Activated naive CD4-positive, alpha-beta T cell treated with Interleukin-2 at 50 U/mL for 16 hours (primary cell): ENCODE results near the gene MUL1.

Source experiments
- DNase-seq: peaks from one replicate; pipeline ENCODE4 v3.0.0-alpha.2; 2020

MUL1 gene

DNA sequence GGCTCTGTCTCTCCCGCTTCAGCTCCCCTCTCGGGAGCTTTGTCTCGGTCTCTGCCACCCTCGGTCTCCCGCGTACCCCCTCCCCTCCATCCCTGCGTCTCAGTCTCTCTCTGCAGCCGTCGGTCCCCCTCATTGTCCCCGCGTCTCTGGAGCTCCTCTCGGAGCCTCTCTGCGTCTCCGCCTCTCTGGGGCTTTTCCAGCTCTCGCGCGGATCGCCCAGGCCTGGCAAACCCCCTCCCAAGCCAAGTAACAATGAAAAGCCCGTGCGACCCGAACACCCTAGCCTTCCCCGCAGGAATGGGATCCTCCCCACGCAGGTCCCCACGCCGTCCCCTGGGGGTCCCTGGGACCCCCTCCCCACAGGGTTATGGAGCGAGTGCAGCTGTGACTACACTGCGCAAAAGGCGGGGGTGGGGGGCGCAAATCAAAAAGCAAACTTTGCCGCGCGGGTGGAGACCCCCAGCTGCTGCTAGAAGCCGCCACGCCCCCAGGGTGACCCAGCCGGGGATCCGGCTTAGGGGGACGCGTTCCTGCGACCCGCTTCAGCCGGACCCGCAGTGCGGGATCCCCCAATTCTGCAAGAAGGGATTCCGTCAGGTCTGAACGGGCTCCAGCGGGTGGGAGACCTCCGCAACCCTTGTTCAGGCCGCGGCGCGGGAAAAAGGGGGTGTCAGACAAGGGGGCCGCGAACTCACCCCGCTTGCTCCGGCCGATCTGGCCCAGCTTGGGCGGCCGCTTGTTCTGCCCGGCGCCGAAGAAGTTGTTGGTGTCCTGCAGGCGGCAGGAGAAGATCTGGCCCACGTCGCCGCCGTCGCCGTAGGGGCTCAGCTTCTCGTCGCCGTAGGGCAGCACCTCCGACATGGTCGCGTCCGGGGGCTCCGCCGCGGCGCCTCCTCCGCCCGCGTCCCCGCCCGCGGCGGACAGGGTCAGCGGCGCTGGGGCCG, 23.2 kb downstream of the MUL1 start:
- no peak for DNase-seq

DNA sequence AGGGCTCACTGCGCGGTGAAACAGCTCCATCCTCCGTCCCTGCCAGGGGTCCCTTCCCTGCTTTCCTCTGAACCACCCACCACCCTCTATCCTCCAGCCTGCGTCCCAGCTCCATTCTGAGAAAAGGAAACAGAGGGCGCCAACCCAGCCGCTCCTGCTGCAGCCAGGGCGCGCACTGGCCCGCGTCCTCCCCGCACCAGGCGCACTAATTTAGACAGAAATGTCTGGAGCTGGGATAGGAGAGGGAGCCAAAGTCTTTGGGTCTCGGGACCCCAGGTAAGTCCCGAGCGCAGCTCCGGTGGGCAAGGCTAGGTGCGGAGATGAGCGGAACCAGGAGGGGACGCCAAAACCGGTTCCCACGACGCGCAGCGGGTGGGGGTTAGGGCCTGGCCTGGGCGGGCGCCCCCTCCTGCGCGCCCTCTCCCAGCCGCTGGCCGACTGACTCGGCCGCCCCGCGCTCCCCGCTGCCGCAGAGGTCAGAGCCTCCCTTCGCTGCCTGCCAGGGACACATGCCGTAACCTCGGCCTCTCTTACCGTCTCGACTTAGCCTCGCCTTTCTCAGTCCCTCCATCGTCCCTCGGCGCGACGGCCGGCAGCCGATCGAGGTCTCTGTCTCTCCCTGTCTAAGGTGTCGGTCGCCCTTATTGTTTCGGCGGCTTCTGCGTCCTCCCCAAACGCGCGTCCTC, 24.0 kb downstream of the MUL1 start:
- DNase-seq: no peak

DNA sequence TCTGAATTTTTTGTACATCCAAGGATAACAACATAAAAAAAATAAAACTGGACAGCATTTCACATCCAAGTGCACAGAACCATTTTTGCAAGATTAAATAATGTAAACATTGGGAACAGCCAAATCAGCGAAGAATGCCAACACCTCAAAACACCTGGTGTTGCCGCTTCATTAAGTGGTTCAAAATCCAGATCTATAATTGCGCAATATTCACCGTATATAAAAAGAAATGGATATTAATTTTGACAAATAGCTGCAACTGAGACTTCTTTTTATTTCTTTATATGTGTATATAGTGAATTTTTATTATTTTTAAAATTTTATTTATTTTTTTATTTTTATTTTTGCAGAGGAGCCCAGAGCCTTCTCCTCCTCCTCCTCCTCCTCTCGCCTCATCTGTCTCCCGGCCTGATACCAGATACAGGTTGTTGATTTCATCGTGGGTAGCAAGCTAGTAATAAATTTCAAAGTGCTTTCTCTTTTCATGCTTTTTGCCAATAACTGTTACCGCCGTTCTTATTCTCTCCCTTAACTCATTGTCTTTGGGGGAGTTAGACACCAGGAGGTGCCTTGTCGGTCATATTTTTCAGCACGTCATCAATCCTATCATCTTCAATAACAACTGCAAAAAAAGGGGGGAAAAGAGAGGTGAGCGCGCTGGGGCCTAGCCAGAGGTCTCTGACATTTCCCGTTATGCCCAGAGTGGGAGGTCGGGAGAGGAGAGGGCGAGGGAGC, 24.7 kb downstream of the MUL1 start:
- DNase-seq: no peak

DNA sequence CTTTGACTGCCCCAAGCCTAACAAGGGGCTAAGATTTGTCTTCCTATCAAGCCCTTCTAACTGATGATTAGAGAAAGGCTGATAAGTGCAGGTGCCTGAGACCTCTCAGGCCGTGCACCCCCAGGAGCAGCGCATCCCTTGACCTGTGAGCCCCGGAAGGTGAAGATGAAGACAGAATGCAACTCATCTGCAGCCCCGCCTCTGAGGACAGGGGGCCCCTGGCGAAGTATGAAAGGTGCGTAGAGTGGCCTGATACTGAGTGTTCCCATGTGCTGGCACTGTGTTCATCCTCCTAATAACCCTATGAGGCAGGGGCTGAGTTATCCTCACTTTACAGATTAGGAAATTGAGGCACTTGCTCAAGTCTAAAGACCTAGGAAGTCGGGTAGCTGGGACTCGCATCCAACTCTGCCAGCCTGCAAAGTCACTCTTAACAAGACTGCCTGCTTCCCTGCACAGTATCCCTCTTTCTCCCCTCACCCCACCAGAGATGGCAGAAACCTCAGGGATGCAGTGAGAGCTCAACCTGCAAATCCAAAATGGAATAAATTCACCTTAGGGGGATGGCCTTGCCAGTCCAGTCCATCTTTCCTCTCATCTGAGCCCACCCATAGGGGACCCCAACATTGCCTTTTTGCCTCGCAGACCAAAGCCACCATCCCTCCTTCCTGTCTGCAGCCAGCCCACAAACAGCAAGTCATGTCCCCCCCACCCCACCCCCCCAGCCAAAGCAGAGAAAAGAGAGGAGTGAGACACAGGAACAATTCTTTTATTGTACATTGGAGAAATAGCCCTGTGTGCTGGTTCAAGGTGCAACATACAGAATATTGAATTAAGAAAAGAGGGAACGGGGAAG, 26.1 kb downstream of the MUL1 start:
- DNase-seq: no peak

DNA sequence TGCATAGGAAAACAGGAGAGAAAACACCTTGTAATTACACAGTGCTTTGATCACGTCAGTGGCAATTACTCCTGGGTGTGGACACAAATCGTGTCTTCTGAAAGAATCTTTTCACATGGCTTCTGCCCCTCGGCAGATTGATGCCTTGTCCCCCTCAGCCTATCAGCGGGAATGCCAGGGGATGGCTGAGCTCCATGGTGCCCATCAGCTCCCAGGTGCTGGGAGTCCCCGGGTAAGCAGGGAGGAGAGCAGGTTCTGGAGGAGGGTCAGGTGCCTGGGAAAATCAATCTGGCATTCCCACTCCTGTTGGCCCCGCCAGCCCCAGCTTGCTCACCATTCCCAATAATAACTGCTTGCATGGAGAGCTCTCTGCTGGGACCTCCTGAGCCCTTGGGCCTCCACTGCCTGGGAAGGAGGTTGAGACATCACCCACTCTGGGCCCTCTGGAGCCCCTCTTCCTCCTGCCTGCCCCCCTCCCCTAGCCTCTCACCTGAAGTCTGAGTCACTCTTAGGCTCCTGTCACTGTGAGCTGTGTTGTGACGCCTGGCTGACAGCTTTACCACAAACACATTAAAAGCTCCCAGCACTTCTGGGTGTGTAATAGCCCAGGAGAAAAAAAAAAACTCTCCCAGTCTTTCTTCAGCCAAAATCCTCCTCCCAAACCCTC, 26.9 kb downstream of the MUL1 start:
- no peak for DNase-seq

DNA sequence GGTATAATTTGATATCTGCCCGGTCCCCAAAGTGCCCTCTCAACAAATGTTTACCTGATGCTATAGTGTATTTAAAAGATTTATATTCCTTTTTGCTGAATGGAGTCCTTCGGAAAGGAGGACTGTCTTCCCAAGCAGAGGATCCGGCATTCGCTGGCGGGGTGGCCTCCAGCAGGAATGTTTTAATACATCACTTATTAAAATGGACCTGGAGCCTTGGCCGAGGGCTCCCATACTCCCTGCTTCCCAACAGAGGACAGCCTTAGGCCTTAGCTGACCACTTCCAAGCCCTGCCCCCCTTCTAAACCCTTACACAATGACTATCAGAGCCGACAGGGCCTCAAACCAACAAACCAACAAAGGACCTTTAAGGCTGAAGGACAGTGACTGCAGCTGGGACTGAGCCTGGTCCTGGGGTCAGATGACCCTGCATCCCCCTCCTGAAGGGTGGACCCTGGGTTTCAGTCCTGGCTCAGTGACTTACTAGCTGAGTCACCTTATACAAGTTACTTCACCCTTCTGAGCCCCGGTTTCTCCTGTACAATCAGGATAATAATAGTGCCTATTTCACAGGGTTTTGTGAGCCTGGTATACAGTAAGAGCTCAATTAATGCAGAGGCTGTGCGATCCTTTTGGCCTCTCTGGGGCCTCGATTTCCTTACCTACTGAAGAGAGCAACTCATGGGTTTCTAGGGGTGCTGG, 27.6 kb downstream of the MUL1 start:
- DNase-seq: no peak

DNA sequence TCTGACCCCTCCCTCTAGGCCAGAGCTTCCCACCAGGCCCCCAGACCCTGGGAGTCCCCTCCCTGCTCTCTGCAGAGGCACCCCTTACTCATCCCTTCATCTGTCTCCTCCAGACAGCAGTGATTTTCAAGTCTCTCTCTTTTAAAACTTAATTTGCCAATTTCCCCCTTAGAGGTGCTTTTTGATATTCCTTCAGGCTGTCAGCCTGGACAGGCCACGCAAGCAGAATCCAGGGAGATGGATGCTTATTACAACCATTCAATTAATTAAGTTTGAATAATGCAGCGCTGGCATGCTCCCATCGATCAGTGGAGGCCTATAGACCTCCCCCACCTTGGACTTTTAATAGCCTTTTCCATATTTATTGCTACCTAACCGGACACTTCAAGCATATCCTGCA, 28.1 kb downstream of the MUL1 start:
- DNase-seq: no peak

DNA sequence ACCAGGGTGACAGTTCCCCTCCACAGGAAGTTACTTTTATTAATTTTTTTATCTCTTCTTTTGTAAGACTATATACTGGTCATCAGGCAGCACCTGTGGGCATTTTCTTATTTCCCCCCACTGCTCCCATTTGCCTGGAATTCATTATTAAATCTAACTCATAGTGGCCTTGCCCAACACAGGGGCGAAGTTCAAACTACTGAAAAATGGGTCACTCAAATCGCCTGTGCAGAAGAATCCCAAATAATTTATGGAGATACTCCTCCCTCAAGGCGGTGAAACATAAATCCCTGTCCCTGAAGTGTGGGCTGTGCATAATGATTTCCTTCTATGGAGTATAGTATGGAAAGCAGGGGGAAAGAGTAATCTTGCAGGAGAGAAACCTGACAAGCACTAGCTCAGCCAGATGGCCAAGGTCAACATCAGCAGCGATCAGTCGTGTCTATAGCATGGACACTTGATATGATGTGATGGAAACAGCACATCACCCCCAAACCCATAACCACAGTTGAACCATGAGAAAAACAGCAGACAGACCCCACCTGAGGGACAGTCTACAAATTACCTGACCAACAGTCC, 29.8 kb downstream of the MUL1 start:
- DNase-seq: no peak

DNA sequence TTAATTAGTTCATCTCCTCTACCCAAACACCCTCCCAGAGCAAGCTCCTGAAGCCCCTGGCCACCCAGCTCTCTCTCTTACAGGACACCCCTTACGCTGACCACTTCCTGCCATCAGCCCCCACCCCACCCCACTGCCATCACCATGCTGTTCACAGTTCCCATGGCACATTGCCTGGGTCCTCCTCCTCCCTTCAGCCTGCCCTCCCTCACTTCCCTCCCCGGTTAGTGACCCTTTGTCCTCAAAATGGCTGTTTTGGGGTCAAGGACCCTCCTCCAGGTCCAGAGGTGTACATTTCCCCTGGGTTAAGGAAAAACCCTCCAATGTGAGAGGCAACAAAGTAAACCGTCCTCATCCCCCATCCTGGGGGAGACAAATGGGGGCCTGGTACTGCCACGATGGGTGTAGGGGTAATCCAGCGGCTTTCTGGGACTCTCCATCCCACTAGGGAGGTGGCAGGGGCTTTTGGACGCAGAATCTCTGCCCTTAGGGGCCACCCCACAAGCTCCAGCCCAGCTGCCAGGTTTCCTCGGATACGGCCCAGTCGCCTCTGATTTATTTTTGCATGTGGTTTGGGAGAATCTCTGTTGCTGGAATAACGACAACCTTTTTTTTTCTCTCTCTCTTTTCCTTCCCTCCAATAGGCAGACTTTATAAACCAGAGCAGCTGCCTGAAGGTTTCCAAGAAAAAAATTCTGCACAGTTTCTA, 30.4 kb downstream of the MUL1 start:
- DNase-seq: no peak

DNA sequence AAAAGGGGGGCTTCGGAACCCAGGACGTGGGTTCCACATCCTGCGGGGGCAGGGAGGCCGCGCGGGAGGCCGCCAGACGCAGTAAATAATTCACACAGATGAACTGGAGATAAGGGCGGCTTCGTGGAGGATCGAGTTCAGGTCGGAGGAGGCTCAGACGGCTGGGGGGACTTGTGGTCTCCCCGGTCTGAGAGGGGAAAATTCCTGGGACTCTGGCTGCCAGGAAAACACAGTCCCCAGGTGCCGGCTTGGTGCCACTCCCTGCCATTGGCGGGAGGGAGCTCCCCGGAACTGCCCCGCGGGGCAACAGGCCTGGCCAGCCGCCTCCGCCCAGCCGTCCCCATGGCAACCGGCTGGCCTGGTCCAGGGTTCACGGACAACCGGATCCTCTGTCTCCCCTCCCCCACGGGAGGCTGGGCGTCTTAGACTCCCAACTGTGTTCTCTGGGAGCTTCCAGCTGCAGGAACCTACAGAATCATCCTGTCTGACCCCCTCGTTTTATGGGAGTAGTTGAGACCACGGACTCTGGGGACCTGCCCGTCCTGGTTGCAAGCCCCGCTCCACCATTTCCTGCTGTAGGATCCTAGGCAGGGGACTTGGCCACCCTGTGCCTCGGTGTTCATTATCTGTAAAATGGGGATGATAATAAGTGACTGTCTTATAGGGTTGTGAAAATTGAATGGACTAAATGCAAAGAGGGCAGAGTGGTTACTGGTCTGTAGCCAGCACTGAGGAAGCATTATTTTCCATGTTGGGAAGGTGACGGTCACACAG, 31.5 kb downstream of the MUL1 start:
- no peak for DNase-seq

DNA sequence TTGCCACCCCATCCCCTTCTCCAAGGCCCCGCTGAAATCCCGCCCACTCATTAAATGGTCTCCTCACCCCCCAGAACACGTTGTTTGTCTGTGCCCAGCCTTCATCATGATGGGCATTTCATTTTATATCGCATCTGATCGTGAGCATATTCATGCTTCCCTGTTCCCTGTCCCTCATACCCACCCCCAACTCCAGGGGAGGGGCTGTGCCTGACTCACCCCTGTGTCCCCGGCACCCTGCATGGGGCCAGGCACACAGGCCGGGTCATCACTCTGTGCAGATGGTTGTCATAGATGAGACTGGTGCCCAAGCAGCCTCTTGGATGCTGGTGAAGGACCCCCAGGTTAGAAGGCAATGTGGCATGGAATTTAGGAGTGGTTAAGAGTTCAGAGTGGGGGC, 33.0 kb downstream of the MUL1 start:
- no peak for DNase-seq

DNA sequence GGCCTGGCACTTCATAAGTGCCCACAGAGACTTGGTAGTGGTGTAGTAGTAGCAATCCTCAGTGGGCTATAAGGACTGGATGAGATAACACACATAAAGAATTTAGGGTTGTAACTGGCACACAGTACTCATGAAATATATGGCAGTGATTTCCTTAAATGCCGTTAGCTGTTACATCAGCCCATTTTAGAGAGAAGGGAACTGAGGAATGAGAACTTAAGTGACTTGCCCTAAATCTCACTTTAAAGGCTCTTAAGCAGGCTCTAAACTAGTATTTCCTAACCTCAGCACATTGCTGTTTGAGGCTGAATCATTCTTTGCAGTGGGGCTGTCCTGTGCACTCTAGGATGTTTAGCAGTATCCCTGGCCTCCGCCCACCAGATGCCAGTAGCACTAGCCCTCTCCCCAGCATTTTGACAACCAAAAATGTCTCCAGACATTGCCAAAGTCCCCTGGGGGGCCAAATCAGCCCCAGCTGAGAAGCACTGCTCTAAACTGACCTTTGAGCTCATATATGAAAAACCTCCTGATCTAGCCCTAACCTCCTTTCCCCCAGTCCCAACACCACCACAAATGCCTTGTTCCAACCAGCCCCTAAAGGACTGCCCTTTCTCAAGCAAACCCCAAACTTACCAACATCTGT, 33.5 kb downstream of the MUL1 start:
- DNase-seq: no peak

DNA sequence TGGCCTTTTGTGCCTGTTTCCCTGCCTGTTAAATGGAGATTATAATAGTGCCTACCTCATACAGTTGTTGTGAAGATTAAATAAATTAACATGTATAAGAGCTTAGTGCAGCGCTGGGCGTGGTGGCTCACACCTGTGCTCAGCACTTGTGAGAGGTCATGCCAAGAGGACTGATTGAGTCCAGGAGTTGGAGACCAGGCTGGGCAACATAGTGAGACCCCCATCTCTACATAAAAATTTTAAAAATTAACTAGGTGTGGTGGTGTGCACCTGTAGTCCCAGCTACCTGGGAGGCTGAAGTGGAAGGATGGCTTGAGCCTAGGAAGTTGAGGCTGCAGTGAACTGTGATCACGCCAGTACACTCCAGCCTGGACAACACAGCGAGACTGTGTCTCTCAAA, 34.1 kb downstream of the MUL1 start:
- DNase-seq: no peak

DNA sequence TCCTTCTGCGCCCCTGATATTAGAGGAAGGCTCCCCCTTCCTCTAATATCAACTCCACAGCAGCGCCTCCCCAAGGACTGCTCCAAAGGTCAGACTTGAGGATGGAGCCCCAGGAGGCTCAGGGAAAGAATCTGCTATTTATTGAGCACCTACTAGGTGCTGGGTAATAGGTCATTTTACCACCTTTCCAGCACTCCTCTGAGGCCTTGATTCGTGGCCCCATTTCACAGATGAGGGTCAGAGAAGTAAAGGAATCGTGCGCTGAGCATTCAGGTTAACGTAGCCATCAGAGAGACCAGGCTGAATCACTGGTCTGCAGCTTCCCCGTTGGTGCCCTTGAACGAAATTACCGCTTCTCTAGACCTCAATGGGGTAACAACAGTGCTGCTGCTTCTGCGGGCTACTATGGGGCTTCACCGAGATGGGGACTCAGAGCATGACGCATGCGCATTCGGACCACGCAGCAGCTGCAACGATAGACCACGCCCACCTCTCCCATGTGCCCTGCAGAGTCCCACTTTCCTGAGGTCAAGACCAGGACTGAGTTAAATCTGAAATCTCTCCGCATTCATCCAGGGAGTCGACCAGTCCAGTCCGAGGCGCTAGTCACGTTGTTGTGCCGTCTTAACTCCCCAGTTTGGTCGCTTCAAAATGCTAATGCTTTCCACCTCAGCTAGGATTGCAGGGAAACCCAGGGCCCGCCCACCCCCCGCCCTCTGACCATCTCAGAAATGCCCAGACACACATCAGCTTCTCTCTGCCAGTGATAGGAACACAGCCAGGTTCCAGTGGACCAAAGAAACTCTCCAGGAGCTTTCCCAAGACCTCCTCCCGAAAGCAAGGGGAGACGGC, 34.9 kb downstream of the MUL1 start:
- DNase-seq: no peak

DNA sequence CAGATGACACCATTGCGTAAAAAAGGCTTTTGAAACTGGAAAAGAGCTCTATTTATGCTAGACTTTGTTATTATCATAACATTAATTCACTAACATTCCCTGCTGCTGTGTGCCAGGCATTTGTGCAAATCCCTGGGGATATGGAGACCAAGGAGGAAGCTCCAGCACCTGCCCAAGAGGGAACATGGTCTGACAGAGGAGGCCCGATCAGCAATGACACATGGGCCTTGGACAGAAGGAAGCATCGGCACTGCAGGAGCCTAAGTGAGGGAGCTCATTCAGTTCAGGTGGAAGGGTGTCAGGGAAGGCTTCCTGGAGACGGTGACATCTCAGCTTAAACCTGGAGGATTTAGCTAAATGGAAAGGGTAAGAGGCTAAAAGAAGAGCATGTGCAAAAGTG, 35.8 kb downstream of the MUL1 start:
- DNase-seq: no peak

DNA sequence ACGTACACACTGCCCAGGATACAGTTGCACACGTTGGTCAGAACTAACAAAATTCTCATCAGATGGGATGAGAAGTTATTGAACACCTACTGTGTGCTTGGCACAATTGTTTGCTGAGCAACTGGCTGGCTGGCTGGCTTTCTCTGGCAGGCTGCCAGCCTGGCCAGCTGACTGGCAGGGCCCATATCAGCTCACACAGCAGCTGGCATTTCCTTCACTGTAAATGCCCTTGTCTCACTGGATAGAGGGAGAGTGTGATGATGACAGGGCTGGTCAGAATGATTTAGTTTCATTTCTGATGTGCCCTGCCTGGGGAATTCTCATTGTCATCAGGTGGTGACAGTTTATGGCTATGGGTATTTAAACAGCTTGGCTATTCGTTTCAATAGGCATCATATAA, 37.8 kb downstream of the MUL1 start:
- no peak for DNase-seq

DNA sequence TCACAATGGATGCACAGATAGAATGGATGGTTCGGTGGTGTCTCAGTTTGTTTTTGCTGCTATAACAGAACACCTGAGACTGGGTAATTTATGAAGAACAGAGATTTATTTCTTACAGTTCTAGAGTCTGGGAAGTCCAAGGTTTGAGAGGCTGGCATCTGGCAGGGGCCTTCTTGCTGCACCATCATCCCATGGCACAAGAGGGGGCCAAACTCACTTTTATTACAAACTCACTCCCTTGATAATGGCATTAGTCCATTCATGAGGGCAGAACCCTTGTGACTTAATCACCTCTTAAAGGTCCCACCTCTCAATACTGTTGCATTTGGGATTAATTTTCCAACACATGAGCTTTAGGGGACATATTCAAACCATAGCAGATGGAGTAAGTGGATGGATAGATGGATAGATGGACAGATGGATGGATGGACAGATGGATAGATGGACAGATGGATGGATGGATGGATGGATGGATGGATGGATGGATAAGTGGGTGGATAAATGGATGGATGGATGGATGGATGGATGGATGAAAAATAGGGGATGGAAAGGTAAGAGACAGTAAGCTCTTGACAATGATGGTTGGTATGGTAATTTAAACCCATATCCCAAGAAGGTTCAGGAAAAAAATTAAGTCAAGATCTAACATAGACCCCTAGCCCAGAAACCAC, 38.4 kb downstream of the MUL1 start:
- DNase-seq: no peak

DNA sequence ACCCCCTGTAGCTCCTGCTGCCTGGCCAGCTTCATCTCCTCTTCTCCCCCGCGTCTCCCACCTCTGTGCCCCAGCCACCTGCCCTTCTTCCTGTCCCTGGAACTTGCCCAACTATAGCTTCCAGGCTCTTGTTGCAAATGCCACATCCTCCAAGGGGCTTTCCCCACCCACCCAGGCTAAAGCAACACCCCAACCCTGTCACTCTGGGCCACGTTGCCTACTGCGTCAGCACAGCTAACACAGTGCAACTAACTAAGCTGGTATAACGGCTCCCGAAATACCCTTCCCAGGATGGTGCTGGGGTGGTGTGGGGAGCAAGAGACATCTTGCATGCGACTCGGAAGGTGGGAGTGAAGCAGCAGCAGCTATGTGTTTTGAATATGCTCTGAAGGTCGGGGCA, 41.7 kb downstream of the MUL1 start:
- DNase-seq: peak; percentile 28
